Right atrium auricular region (tissue), 2 donors: Measurements from ENCODE around the gene PVR. TPM values are rescaled to one million over a fixed set of nuclear protein-coding genes. Genes with fewer than 3 reads are reported as not detected.

ENCODE experiments used
- DNase-seq: peaks from one replicate; pipeline ENCODE4 v3.0.0-alpha.2; 2019; ENCODE audit warnings: low spot score
- H3K27ac ChIP-seq, 2 donors: fragments of 200-600 bp; sonication (generic); 1 replicate in 1 of 2; 2 replicates in 1 of 2; pipeline ENCODE4 v1.5.1; 2016 to 2019
- H3K27me3 ChIP-seq, 2 donors: fragments of 200-600 bp; sonication (generic); one replicate each; pipeline versions ENCODE4 v1.5.1 to v1.6.0; 2017 to 2019
- H3K36me3 ChIP-seq: fragments of 200-600 bp; sonication (generic); one replicate; pipeline ENCODE4 v1.5.1; 2016
- H3K4me1 ChIP-seq, 2 donors: fragments of 200-600 bp; sonication (generic); one replicate each; pipeline versions ENCODE4 v1.5.1 to v1.6.0; 2017 to 2019
- H3K4me3 ChIP-seq, 2 donors: fragments of 200-600 bp; sonication (generic); 1 replicate in 1 of 2; 2 replicates in 1 of 2; pipeline ENCODE4 v1.5.1; 2017 to 2019; ENCODE audit warnings: mild to moderate bottlenecking in 1 of 2, moderate library complexity in 1 of 2
- H3K9me3 ChIP-seq, 2 donors: fragments of 200-600 bp; sonication (generic); one replicate each; pipeline ENCODE4 v1.5.1; 2019
- total RNA-seq, 2 donors: library from RNA; depleted of rRNA; stranded (reverse); fragments of >200 nt; gene quantifications; one replicate each; pipeline ENCODE4 v1.1.0, GENCODE V29; 2016
- TF ChIP-seq, protein P1 (sequence below), 2 donors: fragments of 200-600 bp; sonication (generic); IDR thresholded peaks; one replicate each; pipeline ENCODE4 v1.5.1; 2019; ENCODE audit warnings: antibody characterized with exemption in 2 of 2

Gene PVR
- total RNA-seq, 2 donors from 2014 or later: 72.4 to 104 TPM

DNA sequence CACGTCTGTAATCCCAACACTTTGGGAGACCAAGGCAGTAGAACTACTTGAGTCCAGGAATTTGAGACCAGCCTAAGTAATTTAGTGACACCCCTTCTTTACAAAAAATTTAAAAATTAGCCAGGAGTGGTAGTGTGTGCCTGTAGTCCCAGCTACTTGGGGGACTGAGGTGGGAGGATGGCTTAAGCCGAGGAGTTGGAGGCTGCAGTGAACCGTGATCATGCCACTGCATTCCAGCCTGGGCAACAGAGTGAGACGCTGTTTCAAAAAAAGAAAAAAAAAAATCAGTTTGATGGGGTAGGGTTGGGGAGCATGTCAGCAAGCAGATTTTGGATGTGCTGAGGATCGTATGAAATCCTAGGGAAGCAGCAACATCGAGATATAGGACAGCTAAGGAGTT, 31.8 kb downstream of the PVR start:
- H3K9me3 ChIP-seq: no peaks in the 10 kb centered on the region
- TF ChIP-seq, protein P1, sequence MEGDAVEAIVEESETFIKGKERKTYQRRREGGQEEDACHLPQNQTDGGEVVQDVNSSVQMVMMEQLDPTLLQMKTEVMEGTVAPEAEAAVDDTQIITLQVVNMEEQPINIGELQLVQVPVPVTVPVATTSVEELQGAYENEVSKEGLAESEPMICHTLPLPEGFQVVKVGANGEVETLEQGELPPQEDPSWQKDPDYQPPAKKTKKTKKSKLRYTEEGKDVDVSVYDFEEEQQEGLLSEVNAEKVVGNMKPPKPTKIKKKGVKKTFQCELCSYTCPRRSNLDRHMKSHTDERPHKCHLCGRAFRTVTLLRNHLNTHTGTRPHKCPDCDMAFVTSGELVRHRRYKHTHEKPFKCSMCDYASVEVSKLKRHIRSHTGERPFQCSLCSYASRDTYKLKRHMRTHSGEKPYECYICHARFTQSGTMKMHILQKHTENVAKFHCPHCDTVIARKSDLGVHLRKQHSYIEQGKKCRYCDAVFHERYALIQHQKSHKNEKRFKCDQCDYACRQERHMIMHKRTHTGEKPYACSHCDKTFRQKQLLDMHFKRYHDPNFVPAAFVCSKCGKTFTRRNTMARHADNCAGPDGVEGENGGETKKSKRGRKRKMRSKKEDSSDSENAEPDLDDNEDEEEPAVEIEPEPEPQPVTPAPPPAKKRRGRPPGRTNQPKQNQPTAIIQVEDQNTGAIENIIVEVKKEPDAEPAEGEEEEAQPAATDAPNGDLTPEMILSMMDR (IDR thresholded peaks at IDR 0.05): no peak
- H3K36me3 ChIP-seq: peaks cover 8% of the 10 kb centered on the region
- H3K4me3 ChIP-seq: no peak overlapping the region
- no peaks in the 10 kb centered on the region for H3K4me1 ChIP-seq
- DNase-seq: no peak
- H3K27me3 ChIP-seq: no peaks in the 10 kb centered on the region
- no peak overlapping the region for H3K27ac ChIP-seq

DNA sequence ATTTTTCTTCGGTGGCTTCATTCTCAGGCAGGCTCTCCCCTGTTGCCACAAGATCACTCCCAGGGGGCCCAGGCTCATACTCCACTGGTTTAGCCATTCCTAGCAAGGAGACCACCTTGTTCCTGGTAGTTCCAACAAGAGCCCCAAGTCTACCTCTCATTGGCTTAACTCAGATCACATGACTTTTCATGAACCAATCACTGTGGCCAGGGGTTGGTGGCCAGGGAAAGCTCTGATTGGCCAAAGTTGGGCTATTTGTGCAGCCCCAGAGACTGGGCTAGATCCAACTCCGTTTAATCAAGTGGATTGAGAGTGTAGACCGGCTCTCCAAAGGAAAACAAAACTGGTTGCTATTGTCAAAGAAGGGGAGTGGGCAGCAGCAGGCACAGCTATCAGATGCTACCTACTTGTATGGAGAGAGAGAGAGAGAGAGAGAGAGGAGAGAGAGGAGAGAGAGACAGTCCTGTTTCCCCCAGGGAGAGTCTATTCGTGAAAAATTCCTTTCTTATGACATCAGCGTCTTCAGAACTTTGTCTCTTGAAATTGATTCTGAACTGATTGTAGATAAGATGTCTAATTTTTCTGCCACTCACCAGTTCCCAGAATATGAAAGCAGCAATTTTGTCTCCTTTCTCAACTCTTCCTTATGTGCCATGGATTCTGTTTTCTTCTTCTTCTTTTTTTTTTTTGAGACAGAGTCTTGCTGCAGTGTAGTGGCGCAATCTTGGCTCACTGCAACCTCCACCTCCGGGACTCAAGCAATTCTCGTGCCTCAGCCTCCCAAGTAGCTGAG, 33.5 kb downstream of the PVR start:
- TF ChIP-seq, protein P1 (IDR thresholded peaks at IDR 0.05): no peak
- H3K27ac ChIP-seq: no peak overlapping the region
- H3K9me3 ChIP-seq: no peaks in the 10 kb centered on the region
- no peak for DNase-seq
- no peaks in the 10 kb centered on the region for H3K27me3 ChIP-seq
- peaks cover 16% of the 10 kb centered on the region for H3K36me3 ChIP-seq
- H3K4me3 ChIP-seq: no peak overlapping the region
- H3K4me1 ChIP-seq: no peaks in the 10 kb centered on the region

DNA sequence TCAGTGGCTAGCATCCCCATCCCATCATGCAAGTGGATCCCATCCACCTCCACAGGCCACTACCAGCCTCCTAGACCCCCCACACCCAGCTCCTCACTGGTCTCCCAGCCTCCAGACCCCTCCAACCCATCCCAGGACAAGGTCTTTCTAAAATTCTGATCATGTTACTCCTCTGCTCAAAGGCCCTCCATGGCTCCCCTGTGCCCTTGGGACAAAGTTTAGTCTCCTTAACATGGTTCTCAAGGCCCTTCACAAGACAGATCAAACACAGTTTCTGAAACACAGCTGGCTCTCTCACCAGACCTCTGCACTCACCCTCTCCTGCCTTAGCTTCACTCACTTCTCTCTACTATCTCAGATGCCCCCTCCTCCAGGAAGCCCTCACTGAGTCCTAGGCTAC, 36.8 kb downstream of the PVR start:
- H3K4me1 ChIP-seq: peaks cover 0 to 11% of the 10 kb centered on the region in 2 donors
- H3K36me3 ChIP-seq: peaks cover 16% of the 10 kb centered on the region

DNA sequence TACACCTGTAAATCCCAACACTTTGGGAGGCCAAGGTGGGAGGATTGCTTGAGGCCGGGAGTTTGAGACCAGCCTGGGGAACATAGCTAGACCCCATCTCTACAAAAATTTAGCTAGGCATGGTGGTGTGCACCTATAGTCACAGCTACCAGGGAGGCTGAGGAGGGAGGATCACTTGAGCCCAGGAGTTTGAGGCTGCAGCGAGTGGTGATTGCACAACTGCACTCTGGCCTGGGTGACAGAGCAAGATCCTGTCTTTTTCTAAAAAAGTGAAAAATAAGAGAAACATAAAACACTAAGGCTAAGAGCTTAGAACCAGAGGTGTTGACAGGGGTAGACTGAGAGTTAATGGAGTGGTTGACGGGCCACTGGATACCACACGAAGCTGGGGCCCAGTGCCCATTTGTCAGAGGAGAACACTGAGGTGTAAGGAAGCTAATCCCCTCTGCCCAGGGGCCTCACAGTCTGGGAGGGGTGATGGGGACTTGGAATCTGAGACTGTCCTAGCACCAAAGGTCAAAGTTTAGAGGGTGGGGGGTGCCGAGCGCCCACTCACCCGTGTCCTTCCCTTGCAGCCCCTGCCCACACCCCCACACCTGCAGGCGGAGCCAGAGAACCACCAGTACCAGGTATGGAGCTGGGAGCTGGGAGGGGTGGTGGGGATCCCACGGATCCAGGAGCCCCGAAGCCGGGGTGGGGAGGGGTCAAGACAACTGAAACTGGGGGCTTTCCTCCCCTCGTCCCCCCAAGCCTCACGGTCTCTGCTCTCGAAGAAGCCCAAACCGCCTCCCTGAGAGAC, 38.5 kb downstream of the PVR start:
- peaks cover 16% of the 10 kb centered on the region for H3K36me3 ChIP-seq
- H3K27ac ChIP-seq: no peak overlapping the region
- TF ChIP-seq, protein P1 (IDR thresholded peaks at IDR 0.05): no peak
- H3K27me3 ChIP-seq: no peaks in the 10 kb centered on the region
- H3K4me3 ChIP-seq: no peak overlapping the region
- no peak for DNase-seq
- H3K9me3 ChIP-seq: no peaks in the 10 kb centered on the region
- H3K4me1 ChIP-seq: peaks cover 0 to 11% of the 10 kb centered on the region in 2 donors

More for the DNA sequence above, 36.8 kb downstream of the PVR start:
- Histone ChIP-seq H3K9me3 (no peaks in the 10 kb centered on the region), H3K27me3 (no peaks in the 10 kb centered on the region), H3K4me3 (no peak overlapping the region), H3K27ac (no peak overlapping the region)
- DNase-seq: no peak
- TF ChIP-seq, protein P1 (IDR thresholded peaks at IDR 0.05): no peak

DNA sequence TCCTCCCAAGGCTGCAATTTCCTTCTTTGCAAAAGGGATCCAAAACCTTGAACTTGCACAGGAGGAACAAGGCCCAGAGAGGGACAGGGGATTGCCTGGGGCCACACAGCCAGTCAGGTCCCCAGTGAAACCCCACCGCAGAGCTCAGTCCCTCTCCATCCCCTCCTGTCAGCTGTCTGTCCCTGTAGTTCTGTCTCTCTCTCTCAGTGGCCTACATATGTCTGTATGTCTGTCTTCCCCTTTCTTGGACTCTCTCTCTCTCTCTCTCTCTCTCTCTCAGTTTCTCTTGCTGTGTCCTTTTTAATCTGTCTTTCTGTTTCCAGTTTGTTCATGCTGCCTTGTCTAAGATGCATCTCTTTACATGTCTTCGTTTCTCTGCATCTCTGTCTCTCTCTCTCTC, 39.1 kb downstream of the PVR start:
- Histone ChIP-seq H3K36me3 (peaks cover 16% of the 10 kb centered on the region), H3K27me3 (no peaks in the 10 kb centered on the region), H3K4me3 (no peak overlapping the region), H3K9me3 (no peaks in the 10 kb centered on the region), H3K4me1 (peaks cover 0 to 11% of the 10 kb centered on the region in 2 donors), H3K27ac (no peak overlapping the region)
- TF ChIP-seq, protein P1 (IDR thresholded peaks at IDR 0.05): no peak
- no peak for DNase-seq
